Measurements from ENCODE around the gene AVPI1.

- TF ChIP-seq CTCF (IDR thresholded peaks at IDR 0.05; ENCODE audit: insufficient read depth, low read length, poor library complexity, severe bottlenecking) = no peak
- TF ChIP-seq EZH2phosphoT487 (conservative IDR thresholded peaks at IDR 0.05; ENCODE audit: low read length) = no peak
These were observed 2.5 kb upstream of the AVPI1 start for GRCh38 chr10:97689559-97690020.
